Right renal cortex interstitium (tissue), 3 donors: ENCODE measurements around the gene NOTCH2. TPM values are rescaled to one million over a fixed set of nuclear protein-coding genes. Genes with fewer than 3 reads are reported as not detected.
"Not testable (repeated sequence)": the region's sequence is repeated elsewhere in the genome, so short reads cannot be mapped to it uniquely, and the experiment has no call there.

ENCODE experiments used
- DNase-seq, 3 donors: peaks; one replicate each; pipeline ENCODE4 v3.0.0-alpha.2; 2013; ENCODE audit warnings: low read depth in 3 of 3, low spot score in 2 of 3
- polyA plus RNA-seq, 3 donors: library from polyadenylated mRNA; unstranded; fragments of 120-200 nt; gene quantifications; one replicate each; pipeline ENCODE4 v1.2.1, GENCODE V29; 2013; ENCODE audit not compliant: insufficient read length in 3 of 3

NOTCH2 gene
- polyA plus RNA-seq, 3 donors, result 143 to 160 (median 148) TPM

DNA sequence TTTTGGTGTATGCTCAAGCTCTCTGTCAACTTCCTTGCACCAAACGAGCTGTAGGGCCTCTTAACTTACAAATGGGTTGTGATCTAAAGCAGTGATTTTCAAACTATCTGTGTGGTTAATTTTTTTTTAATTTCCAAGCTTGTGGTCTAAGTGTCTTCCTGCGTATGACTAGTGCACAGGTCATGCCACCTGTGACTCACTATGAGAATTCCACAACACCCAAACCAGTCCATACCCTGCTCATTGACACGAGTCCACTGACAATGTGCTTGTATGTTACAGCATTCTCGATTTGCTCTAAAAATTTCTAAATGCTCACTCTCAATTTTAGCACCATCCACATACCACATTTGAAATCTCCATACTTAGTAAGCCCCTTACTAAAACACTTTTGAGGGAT lies 18.5 kb upstream of the NOTCH2 start:
- not testable (repeated sequence) for DNase-seq

DNA sequence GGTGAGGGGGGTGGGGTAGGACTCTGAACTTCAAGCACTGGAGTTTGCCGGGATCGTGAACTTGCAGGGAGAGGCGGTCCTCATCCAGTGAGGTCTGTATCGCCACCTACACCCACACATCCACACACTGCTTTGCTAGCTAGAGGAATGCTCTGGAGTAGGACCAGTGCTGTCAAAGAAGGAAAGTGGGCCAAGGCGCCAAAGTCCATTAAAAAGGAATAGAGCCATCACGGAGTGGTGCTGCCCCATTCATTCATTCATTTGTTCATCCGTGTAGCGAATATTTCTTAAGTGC lies 405 bp upstream of the NOTCH2 start:
- DNase-seq, result not testable (repeated sequence)

DNA sequence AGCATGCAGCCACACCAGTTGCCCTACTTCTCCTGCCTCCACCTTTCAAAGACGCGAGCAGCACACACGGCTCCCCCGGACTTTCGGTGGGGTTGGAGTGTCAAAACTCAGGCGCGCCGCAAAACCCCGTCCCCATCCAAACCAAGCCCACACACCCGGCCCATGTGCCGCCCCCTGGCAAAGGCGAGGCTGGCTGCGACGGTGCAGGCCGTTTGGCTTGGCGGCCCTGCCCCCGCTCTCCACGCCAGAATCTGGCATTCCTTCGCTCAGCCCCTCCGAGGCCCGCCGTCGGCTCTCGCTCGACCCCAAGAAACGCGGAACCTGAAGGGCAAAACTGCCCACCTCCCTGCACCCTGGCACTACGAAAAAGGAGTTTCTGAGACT lies 787 bp downstream of the NOTCH2 start:
- not testable (repeated sequence) for DNase-seq

DNA sequence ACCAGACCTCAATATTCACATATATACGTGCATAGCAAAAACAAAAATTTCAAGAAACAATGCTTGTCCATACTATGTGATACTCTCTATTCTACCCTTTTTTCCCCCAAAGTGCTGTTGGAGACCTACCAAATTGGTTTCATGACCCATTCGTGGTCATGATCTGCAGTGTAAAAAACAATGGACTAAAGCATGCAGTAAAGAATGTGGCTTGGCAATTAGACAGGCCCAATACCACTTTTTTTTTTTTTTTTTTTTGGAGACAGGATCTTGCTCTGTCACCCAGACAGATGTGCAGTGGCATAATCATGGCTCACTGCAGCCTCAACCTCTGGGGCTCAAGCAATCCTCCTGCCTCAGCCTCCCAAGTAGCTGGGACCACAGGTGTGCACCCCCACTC lies 21.3 kb downstream of the NOTCH2 start:
- DNase-seq, result not testable (repeated sequence)

DNA sequence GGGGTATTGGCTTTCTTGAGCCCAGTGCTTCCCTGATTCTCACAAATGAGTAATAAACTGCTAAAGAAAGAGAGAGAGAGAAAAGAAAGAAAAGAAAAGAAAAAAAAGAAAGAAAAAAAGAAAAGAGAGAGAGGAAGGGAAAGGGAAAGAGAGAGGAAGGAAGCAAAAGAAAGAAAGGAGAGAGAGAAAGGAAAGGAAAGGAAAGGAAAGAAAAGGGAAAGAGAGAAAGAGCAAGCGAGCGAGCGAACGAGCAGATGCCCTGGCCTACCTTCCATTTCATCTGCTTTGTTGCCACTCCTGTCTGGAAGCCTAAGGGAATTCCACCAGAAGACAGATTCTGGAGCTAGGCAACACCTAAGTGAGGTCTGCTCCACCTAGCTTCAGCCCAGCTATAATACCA lies 27.7 kb downstream of the NOTCH2 start:
- not testable (repeated sequence) for DNase-seq

DNA sequence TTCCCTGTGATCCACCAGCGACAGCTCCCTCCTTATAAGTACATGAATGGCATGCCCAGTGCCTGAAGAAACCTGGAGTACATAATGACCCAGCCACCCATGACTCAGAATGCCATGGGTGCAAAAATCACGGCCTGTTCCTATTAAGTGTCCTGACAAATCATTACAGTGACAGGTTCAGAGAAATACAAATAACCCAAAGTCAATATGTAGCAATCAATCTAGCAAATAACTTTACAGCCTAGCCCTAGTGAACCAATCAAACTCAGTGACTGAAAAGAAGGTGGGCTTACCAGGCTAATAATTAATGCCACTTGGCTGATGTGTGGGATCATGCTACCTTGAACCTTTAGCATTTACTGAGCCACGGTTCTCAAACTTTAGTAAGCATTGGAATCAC lies 37.2 kb downstream of the NOTCH2 start:
- DNase-seq, result not testable (repeated sequence)

DNA sequence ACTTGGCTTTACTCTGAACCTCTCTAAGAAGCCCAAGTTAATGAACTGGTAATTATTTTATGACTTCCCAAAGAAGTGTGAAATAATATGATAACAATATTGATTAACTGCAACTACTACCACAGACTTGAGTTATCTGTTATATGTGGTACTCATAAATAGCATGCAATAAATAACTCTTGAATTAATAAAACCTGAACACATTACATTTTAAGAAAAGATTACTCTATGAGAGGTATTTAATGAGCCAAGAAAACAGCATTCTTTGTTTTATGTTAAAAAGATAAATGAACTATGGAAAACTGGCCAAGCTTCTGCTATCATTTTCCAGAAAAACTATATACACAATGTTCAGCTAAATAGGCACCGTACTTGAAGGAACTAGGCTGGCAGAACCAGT lies 45.7 kb downstream of the NOTCH2 start:
- not testable (repeated sequence) for DNase-seq

DNA sequence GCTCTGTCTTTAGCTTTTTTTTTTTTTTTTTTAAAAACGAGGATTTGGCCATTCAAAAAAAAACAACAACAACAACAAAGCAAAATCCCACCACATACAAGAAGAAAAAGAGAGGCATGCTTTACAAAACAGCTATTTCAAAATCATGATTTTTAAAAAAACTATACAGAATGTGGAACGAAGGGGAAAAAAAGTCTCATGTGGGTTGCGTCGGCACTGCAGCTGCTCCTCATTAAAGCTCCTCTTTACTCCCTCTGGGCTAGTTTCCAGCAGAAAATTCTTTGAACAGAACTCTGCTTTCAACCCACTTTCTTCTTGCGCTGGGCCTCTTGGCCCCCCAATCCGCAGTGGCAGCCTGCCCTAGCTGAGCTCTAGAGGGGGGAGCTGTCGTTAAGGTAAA lies 54.5 kb downstream of the NOTCH2 start:
- not testable (repeated sequence) for DNase-seq

DNA sequence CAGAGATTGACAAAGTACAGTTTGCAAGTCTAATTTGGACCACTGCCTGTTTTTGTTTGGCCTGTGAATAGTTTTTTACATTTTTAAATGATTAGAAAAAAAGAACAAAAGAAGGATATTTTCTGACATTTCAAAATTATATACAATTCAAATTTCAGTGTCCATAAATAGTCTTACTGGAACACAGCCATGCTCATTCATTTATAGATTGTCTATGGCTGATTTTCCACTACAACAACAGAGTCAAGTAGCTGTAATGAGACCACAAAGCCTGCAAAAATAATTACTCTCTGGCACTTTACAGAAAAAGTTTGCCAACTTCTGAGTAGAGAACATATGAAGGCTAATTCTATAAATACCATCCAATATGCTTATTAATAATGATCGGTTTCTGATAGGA lies 61.1 kb downstream of the NOTCH2 start:
- DNase-seq, result not testable (repeated sequence)

DNA sequence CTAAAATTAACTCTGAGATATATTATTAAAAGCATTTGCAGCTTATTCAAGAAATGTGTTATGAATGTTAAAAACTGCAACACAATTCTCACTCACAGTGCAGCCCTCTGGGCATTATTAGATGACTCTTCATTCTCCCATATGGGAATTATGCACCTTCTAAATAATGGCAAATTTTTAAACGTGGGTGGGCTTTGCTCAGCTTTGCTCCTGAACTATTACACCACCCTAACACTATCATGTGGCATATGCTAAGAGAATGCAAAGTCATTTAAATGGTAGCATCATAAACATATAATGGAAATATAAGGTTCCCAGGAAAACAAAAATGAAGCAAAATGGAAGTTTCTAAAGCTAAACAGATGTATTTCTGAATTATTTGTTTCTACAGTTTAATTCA lies 61.6 kb downstream of the NOTCH2 start:
- DNase-seq, result not testable (repeated sequence)

DNA sequence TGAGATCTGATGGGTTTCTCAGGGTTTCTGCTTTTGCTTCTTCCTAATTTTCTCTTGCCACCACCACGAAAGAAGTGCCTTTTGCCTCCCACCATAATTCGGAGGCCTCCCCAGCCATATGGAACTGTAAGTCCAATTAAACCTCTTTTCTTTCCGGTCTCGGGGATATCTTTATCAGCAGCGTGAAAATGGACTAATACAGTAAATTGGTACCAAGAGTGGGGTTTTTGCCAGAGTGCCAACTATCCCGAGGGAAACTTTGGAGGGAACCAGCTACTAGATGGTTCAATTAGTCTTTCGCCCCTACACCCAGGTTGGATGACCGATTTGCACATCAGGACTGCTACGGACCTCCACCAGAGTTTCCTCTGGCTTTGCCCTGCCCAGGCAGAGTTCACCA lies 68.4 kb downstream of the NOTCH2 start:
- not testable (repeated sequence) for DNase-seq

DNA sequence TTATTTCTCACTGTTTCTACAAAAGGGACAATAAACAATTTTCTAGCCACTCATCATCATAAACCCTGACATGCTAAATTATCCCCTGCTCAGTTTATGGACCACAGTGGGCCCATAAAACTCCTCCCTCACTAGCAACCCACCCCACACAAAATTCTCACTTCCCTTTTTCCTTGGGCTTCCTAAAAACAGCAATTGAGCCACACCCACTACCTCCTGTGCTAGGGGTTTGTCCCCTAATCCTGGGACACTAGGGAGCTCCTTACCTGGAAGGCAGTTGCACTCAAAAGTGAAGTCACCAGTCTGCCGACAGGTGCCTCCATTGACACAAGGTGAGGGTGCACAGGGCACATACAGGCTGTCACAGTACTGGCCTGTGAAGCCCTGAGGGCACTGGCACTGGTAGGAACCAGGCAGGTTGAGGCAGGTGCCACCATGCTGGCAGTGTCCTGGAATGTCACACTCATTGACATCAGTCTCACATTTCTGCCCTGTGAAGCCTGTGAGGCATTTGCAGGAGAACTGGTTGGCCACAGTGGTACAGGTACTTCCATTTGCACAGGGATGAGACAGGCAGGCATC lies 72.6 kb downstream of the NOTCH2 start:
- DNase-seq, result not testable (repeated sequence)

DNA sequence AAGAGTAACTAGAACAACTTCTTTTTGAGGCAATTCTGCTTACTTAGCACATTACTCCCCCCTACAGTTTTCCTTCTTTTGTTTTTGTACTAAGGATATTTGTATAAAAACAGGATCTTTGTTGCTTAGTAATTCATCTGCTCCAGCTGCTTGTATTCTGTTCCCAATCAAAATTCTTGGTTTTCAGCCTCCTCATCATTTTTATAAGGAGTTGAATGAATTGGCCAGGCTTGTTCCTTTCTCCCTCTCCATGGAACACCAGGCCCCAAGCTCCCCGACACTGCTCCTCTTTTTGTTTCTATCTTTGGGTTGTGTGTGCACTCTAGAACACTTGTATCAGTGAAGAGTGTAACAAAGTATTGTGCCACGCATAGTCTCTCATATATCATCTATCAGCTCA lies 73.5 kb downstream of the NOTCH2 start:
- not testable (repeated sequence) for DNase-seq

DNA sequence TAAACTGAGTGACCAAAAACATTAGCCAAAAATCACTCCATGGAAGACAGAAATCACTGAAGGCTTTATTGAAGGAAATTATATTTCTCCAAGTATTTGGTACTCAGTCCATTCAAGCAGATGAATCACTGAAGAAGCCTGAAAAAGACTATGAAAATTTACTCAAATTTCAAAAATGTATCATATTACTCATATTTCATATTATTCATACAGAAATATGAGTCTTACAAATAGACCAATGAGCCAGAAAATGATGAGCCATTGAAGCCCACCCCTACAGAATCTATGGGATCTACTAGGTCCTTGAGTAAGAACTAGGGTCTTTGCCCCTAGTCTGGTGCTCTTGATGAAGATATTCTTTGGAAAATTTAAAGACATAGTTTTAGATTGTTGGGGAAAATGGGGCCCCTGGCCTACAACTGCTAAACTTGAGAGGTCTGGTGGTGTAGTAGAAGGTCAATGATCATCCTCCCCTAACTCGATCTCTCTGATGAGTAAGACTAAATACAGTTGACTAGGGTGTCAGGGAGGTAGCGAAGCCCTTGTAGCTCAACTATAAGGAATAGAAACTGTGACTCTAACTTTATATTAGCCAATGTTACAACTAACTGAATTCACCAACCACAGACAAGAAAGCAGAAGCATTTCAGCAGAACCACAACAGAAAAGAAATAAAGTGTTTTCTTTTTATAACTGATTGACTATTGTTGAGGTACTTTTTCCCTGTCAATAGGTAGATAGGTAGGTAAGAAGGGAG lies 81.0 kb downstream of the NOTCH2 start:
- DNase-seq, result no peak

DNA sequence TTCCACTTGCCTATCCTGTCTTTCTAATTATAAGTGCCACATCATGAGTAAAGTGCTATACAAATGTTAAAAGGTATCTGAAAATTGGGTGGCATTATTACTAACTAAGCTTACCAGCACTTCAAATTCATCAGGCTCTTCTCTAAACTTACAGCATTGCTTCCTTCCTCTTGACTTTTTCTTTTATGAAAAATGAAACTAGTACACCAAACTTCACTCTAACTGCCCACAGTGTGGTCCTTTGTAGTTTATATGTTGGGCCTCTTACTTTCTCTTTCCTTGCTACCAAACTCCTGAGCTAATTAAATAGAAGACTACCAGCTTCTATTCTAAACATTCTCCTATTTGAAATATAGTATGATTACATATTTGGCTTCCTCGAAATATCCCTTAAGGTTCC lies 81.8 kb downstream of the NOTCH2 start:
- no peak for DNase-seq

DNA sequence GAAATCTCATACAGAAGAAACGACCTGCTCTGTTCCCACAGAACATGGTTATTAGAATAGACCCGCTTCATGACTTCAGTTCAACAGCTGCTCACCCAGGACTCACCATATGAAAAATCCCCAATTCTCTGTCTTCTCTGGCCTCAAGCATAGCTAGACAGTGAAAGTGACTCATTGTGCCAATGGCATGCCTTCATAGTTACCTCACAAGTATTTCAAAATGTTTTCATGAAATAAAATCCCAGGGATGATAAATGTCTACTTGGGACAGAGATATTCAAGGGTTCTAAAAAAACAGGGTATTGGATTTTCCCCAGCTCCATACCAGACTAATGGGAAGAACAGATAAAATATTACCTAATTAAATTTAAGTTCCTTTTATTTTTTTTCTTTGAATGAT lies 82.3 kb downstream of the NOTCH2 start:
- DNase-seq, result no peak

DNA sequence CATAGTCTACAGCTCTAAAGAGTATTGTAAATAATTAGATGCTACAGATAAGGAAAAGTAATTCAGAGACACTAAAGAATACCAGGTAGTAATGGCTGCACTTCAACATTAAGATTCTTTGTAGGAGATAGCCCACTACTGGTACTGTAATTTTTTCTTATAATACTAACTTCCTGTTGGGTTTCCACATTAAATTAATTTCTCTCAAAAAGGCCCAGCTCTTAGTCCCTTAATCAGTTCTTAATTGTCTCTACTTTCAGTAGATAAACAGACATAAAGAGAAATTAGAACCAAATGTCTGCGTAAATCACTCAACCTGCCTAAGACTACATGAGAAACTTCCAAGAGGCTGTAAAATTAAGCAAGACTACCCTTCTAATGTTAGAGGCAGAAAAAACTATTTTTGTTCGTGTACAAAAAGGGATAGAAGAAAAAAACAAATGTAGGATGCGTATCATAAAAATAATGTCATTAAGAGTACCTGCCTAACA lies 83.4 kb downstream of the NOTCH2 start:
- no peak for DNase-seq

DNA sequence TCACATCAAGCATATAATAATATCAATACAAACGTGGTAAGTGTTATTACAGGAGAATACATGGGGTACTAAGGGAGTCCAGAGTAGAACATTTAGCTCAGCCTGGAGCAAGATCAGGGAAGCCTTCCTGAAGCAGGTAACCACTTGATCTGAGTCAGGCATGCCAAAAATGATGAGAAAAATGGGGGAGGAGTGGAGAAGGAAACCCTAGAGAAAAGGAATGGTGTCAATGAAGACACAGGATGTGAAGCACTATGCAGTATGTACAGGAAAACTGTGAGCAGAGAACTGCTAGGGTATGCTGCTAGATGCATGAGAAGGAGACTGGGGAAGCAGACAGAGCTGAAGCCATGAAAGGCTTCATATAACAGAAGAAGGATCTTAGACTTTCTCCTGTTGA lies 84.7 kb downstream of the NOTCH2 start:
- no peak for DNase-seq

DNA sequence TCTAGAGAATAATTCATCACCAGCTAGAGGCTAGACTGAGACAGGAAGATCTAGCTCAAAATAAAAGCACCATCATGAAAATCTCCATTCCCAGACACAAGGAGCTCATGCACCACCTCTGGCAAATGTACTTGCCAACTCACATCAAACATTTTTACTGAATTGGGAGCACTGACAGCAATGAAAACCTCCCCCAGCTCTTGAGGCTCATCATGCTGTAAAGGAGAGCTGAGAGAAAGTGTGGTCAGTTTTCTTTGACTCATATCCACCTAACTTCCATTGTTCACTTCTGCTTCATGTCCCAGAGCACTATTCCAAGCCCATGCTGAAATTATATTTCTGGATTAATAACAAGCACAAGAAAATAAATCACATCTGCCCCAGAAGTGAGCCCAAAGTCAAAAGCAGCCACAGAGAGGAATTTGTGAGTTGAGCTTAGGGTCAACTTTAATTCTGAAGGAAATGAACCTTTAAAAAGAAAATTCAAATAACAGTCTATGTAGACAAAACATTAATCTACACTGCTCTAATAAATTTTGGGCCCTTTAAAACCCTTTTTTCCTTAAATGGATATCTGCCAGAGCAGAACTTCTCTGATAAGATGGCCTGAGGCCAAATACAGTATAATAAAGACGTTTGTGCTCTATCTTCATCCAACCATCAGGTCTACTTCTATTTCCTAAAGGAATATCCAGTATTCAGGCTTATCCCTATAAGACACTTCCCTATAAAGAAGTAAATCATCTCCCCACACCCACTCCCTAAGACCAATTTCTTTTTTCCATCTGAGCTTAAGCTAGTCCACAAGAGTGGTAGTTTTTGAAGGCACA lies 87.3 kb downstream of the NOTCH2 start:
- DNase-seq, result peak in 1 of 3 donors; percentile 40

DNA sequence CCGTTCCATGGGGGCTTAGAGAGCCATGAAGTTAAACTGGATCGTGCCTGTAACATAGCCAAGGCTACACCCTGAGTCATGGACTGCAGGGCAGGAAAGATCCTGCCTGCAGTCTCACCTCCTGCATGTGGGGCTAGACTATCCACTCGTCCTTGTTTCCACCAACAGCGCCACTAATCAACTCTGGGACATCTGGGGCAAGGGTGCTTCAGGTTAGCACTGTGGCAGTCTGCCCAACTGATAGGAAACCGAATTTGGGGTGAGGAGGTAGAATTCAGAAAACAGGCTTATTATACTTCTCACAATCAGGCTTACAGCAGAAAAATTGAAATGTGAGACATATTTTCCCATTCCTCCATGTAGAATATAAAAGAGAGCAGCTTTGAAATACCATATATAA lies 88.0 kb downstream of the NOTCH2 start:
- no peak for DNase-seq

DNA sequence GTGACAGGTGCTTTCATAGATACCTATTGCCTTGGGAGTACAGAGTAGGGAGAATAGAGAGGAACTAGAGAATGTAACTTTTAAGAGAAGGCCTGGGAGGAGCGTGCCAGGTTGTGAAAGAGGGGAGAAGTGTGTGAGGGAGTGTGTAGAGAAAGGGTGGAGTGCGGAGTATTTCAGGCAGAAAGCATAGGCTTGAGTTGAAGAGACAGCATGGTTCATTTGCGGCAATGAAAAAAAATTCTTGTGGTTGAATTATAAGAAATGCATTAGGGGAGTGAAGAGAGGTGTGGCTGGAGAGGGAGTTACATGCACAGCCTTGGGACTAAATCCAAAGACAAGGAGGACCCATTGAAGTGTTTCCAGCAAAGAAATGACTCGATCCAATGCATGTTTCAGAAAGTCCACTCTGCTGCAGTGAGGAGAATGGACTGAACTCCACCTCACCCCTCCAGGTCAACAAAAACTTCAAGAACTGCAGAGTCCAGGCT lies 91.4 kb downstream of the NOTCH2 start:
- no peak for DNase-seq
